HEK293 (cell line): ENCODE data around the gene ETNK2.

Experiments used
- CTCF ChIA-PET: fragments of 350-600 bp; formaldehyde crosslinking; extraction: SDS; loops from one replicate; lab custom pipeline; 2021; ENCODE audit warnings: antibody characterized with exemption; lab: Yijun Ruan, JAX
- POLR2A ChIA-PET: fragments of 300-600 bp; formaldehyde crosslinking; extraction: SDS; loops from one replicate; lab custom pipeline; 2020; ENCODE audit warnings: antibody characterized with exemption, inconsistent platforms; lab: Yijun Ruan, JAX
- H3K27ac ChIP-seq: fragments of 200-500 bp; sonication (Bioruptor generic); 2 replicates; pipeline ENCODE4 v1.5.1; 2014; ENCODE audit warnings: low read depth, low read length, control low read depth, inconsistent platforms; ENCODE audit errors: extremely low read depth
- H3K36me3 ChIP-seq, 2 experiments: fragments of 200-500 bp in 1 of 2; sonication (Bioruptor generic) in 1 of 2; 1 replicate in 1 of 2; 2 replicates in 1 of 2; pipeline ENCODE4 v1.5.1; 2014 to 2017; ENCODE audit warnings: inconsistent platforms in 2 of 2, low read length in 2 of 2; ENCODE audit not compliant: control insufficient read depth in 2 of 2, insufficient read depth in 1 of 2
- H3K4me1 ChIP-seq: fragments of 200-500 bp; sonication (Bioruptor generic); 2 replicates; pipeline ENCODE4 v1.5.1; 2014; ENCODE audit warnings: mild to moderate bottlenecking, low read length, inconsistent platforms; ENCODE audit not compliant: control insufficient read depth, insufficient read depth
- H3K4me3 ChIP-seq: 2 replicates; pipeline ENCODE4 v1.5.1; 2011; ENCODE audit warnings: low read depth, mild to moderate bottlenecking, control low read depth, low read length, moderate library complexity
- H3K9me3 ChIP-seq: fragments of 200-500 bp; sonication (Bioruptor generic); 2 replicates; pipeline ENCODE4 v1.5.1; 2014; ENCODE audit warnings: low read depth, low read length, inconsistent platforms; ENCODE audit not compliant: control insufficient read depth, insufficient read depth
- GFI1B ChIP-seq: fragments of 450-650 bp; formaldehyde crosslinking; IDR thresholded peaks from 2 replicates; pipeline ENCODE4 v1.5.1; 2016; ENCODE audit warnings: missing biosample characterization, missing genetic modification characterization
- GLI4 ChIP-seq: fragments of 450-650 bp; formaldehyde crosslinking; IDR thresholded peaks from 2 replicates; pipeline ENCODE4 v1.5.1; 2016; ENCODE audit warnings: missing biosample characterization, missing genetic modification characterization
- HOXA7 ChIP-seq: sonication (generic); formaldehyde crosslinking; IDR thresholded peaks from 2 replicates; pipeline ENCODE4 v1.8.1; 2022; ENCODE audit warnings: missing genetic modification reagents, borderline replicate concordance
- KLF9 ChIP-seq: fragments of 450-650 bp; formaldehyde crosslinking; IDR thresholded peaks from 2 replicates; pipeline ENCODE4 v1.5.1; 2016; ENCODE audit warnings: missing biosample characterization, missing genetic modification characterization, low read depth
- PRDM1 ChIP-seq: fragments of 450-650 bp; formaldehyde crosslinking; IDR thresholded peaks from 2 replicates; pipeline ENCODE4; 2016; ENCODE audit warnings: missing biosample characterization, missing genetic modification characterization
- TSHZ1 ChIP-seq: fragments of 450-650 bp; formaldehyde crosslinking; IDR thresholded peaks from 2 replicates; pipeline ENCODE4 v1.5.1; 2016; ENCODE audit warnings: missing biosample characterization, missing genetic modification characterization, borderline replicate concordance
- YY2 ChIP-seq: fragments of 450-650 bp; formaldehyde crosslinking; IDR thresholded peaks from 2 replicates; pipeline ENCODE4 v1.5.1; 2016; ENCODE audit warnings: missing biosample characterization, missing genetic modification characterization
- ZFP37 ChIP-seq: fragments of 450-650 bp; formaldehyde crosslinking; IDR thresholded peaks from 2 replicates; pipeline ENCODE4 v1.5.1; 2016; ENCODE audit warnings: missing biosample characterization, missing genetic modification characterization
- ZNF112 ChIP-seq: fragments of 450-650 bp; formaldehyde crosslinking; IDR thresholded peaks from 2 replicates; pipeline ENCODE4 v1.5.0; 2017; ENCODE audit warnings: missing biosample characterization, missing genetic modification characterization
- ZNF214 ChIP-seq: fragments of 450-650 bp; formaldehyde crosslinking; IDR thresholded peaks from 2 replicates; pipeline ENCODE4 v1.5.1; 2017; ENCODE audit warnings: missing biosample characterization, mild to moderate bottlenecking, missing genetic modification characterization, borderline replicate concordance
- ZNF239 ChIP-seq: fragments of 450-650 bp; formaldehyde crosslinking; IDR thresholded peaks from 2 replicates; pipeline ENCODE4 v1.5.1; 2016; ENCODE audit warnings: missing biosample characterization, missing genetic modification characterization
- ZNF266 ChIP-seq: fragments of 450-650 bp; formaldehyde crosslinking; IDR thresholded peaks from 2 replicates; pipeline ENCODE4 v1.5.1; 2016; ENCODE audit warnings: missing biosample characterization, missing genetic modification characterization, low read depth
- ZNF280C ChIP-seq: fragments of 450-650 bp; formaldehyde crosslinking; IDR thresholded peaks from 2 replicates; pipeline ENCODE4 v1.5.1; 2016; ENCODE audit warnings: missing biosample characterization, missing genetic modification characterization
- ZNF394 ChIP-seq: fragments of 450-650 bp; formaldehyde crosslinking; IDR thresholded peaks from 2 replicates; pipeline ENCODE4 v1.5.1; 2016; ENCODE audit warnings: missing biosample characterization, missing genetic modification characterization, mild to moderate bottlenecking, moderate library complexity, borderline replicate concordance
- ZNF416 ChIP-seq: fragments of 450-650 bp; formaldehyde crosslinking; IDR thresholded peaks from 2 replicates; pipeline ENCODE4 v1.5.1; 2016; ENCODE audit warnings: missing biosample characterization, missing genetic modification characterization
- ZNF433 ChIP-seq: fragments of 450-650 bp; formaldehyde crosslinking; IDR thresholded peaks from 2 replicates; pipeline ENCODE4 v1.5.1; 2016; ENCODE audit warnings: missing biosample characterization, missing genetic modification characterization, low read depth
- ZNF549 ChIP-seq: fragments of 450-650 bp; IDR thresholded peaks from 2 replicates; pipeline ENCODE4 v1.5.1; 2018; ENCODE audit warnings: missing biosample characterization, missing genetic modification characterization, mild to moderate bottlenecking, inconsistent platforms, moderate library complexity
- ZNF560 ChIP-seq: fragments of 450-650 bp; formaldehyde crosslinking; IDR thresholded peaks from 2 replicates; pipeline ENCODE4 v1.5.1; 2017; ENCODE audit warnings: missing biosample characterization, missing genetic modification characterization, borderline replicate concordance
- ZNF610 ChIP-seq: fragments of 450-650 bp; formaldehyde crosslinking; IDR thresholded peaks from 2 replicates; pipeline ENCODE4 v1.5.1; 2016; ENCODE audit warnings: missing biosample characterization, missing genetic modification characterization, borderline replicate concordance
- ZNF629 ChIP-seq: fragments of 450-650 bp; formaldehyde crosslinking; IDR thresholded peaks from 2 replicates; pipeline ENCODE4 v1.5.1; 2017; ENCODE audit warnings: missing biosample characterization, missing genetic modification characterization
- ZNF639 ChIP-seq: fragments of 450-650 bp; formaldehyde crosslinking; IDR thresholded peaks from 2 replicates; pipeline ENCODE4 v1.5.1; 2016; ENCODE audit warnings: missing biosample characterization, missing genetic modification characterization
- ZNF692 ChIP-seq: fragments of 450-650 bp; formaldehyde crosslinking; IDR thresholded peaks from 2 replicates; pipeline ENCODE4 v1.5.1; 2016; ENCODE audit warnings: missing biosample characterization, missing genetic modification characterization
- ZNF843 ChIP-seq: fragments of 450-650 bp; formaldehyde crosslinking; IDR thresholded peaks from 2 replicates; pipeline ENCODE4 v1.5.1; 2016; ENCODE audit warnings: missing biosample characterization, missing genetic modification characterization

The ETNK2 gene

GRCh38 chr1:204139952-204140351, 11.9 kb downstream of the ETNK2 start (continued):
- TF ChIP-seq ZFP37 (tag by site-specific recombination) (no peak), ZNF629 (tag by site-specific recombination) (no peak), ZNF560 (no peak), ZNF692 (no peak), ZNF214 (tag by site-specific recombination) (no peak), ZNF433 (no peak), TSHZ1 (no peak)

GRCh38 chr1:204139088-204139487, 12.8 kb downstream of the ETNK2 start:
- H3K4me3 ChIP-seq: no peak overlapping the region
- no peaks in the 10 kb centered on the region for H3K9me3 ChIP-seq
- CTCF ChIA-PET: interaction anchor here (0.5 to 1.4 kb wide), 8 partner anchors 8 to 252 kb away, joined by 3 to 5 read pairs (median 3); no protein-coding TSS in a partner anchor
- no peaks in the 10 kb centered on the region for H3K4me1 ChIP-seq
- H3K27ac ChIP-seq: no peak overlapping the region
- TF ChIP-seq ZNF112 (no peak), ZNF610 (tag by site-specific recombination) (no peak), TSHZ1 (no peak), ZNF239 (tag by site-specific recombination) (no peak), KLF9 (tag by site-specific recombination) (no peak), GFI1B (no peak), HOXA7 (CRISPR knock-in tag) (no peak), ZNF280C (tag by site-specific recombination) (no peak), ZNF266 (no peak), ZNF394 (no peak), ZNF416 (tag by site-specific recombination) (no peak), ZNF629 (tag by site-specific recombination) (no peak), ZNF639 (no peak), ZNF843 (tag by site-specific recombination) (no peak), PRDM1 (tag by site-specific recombination) (no peak), GLI4 (no peak), YY2 (no peak), ZNF549 (no peak)
- H3K36me3 ChIP-seq: peaks cover 0 to 50% of the 10 kb centered on the region in 2 experiments; a peak in 1 of 3 replicates
- POLR2A ChIA-PET: interaction anchor here (1.5 kb wide), 1 partner anchor 279 kb away, joined by 3 read pairs; no protein-coding TSS in a partner anchor
